ENCODE measurements around the gene CPSF4L. TPM values are rescaled to one million over a fixed set of nuclear protein-coding genes. Genes with fewer than 3 reads are reported as not detected.

The CPSF4L gene
- total and polyA plus RNA-seq, 8 donors, result 0.20 to 0.73 (median 0.33) TPM; not detected in 2

DNA sequence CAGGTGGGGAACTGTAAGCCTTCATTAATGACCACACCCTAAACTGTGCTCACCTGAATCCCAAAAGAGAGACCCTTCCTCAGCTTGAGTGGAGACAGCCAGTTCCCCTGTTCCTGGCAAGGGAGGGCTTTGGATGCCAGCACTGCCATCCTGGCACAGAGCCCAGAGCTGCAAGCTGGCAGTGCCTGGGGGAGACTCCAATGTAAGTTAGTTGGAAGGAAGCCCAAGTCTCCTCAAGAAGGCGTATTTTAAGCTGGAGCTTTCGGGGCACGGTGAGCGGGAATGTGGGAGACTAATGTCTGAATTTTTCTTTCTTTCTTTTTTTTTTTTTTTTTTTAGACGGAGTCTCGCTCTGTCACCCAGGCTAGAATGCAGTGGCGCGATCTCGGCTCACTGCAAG lies 45.5 kb upstream of the CPSF4L start:
- Histone ChIP-seq H3K4me3 (no peak overlapping the region), H3K27me3 (no peaks in the 10 kb centered on the region), H3K27ac (peak overlapping the region; percentile 84 to 97), H3K4me1 (peaks cover 54 to 78% of the 10 kb centered on the region in 2 donors), H3K36me3 (no peaks in the 10 kb centered on the region), H3K9me3 (no peaks in the 10 kb centered on the region)
- TF ChIP-seq, protein P1, sequence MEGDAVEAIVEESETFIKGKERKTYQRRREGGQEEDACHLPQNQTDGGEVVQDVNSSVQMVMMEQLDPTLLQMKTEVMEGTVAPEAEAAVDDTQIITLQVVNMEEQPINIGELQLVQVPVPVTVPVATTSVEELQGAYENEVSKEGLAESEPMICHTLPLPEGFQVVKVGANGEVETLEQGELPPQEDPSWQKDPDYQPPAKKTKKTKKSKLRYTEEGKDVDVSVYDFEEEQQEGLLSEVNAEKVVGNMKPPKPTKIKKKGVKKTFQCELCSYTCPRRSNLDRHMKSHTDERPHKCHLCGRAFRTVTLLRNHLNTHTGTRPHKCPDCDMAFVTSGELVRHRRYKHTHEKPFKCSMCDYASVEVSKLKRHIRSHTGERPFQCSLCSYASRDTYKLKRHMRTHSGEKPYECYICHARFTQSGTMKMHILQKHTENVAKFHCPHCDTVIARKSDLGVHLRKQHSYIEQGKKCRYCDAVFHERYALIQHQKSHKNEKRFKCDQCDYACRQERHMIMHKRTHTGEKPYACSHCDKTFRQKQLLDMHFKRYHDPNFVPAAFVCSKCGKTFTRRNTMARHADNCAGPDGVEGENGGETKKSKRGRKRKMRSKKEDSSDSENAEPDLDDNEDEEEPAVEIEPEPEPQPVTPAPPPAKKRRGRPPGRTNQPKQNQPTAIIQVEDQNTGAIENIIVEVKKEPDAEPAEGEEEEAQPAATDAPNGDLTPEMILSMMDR (IDR thresholded peaks at IDR 0.05), result no peak
- ATAC-seq (no peak), DNase-seq (peak in 1 of 4 donors; percentile 48)
- intact Hi-C loops (cut with DNase I), result no loop called here

- Histone ChIP-seq H3K4me1 (peaks cover 54 to 88% of the 10 kb centered on the region in 2 donors), H3K27me3 (no peaks in the 10 kb centered on the region), H3K9me3 (no peaks in the 10 kb centered on the region), H3K36me3 (no peaks in the 10 kb centered on the region), H3K4me3 (peak overlapping the region in 1 of 2 donors; percentile 30), H3K27ac (peak overlapping the region; percentile 84 to 97)
- intact Hi-C loops (cut with DNase I), result no loop called here
- no peak for DNase-seq
- no peak for ATAC-seq
- TF ChIP-seq, protein P1 (IDR thresholded peaks at IDR 0.05), result no peak
Measured at GRCh38 chr17:73305845-73306836, 44.5 kb upstream of the CPSF4L start.

DNA sequence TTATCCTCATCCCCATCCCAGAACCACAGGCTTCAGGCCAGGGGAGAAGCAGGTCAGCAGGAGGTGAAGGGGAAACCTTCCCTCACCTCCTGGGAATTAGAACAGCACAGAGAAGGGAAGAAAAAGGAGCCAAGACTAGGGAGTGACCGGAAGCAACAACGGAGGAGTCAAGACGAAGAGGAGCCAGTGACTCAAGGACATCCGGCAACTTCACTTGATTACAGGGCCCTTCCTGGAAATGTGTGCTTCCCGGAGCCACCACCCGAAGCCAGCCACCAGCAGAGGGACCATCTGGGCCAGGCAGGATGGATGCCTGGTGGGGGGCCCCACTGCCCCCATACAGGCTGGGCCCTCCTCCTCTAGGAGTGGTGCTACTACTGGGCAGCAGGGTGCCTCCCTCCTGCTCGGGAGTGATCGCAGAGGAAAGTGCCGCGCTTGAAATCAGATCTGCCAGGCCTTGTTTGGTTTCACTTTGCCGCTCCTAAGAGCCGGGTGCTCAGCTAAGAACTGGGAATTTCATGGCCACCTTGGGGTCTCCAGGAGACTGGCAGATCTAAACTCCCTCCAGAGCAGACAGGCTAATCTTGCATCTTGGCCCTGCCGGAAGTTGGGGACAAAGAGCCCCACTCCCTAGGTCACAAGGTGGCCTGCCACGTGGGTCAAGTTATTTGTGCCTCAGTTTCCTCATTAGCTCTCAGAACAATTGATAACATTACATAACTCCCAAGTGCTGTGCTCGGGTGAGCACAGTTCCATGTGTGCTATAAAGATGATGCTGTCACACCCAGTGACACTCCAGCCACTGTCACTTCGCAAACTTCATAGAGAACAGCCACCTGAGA lies 43.5 kb upstream of the CPSF4L start:
- no peaks in the 10 kb centered on the region for H3K27me3 ChIP-seq
- TF ChIP-seq, protein P1 (IDR thresholded peaks at IDR 0.05), result peak; percentile 20 to 28
- intact Hi-C loops (cut with DNase I), result no loop called here
- no peaks in the 10 kb centered on the region for H3K9me3 ChIP-seq
- ATAC-seq, result peak; percentile 26
- peak overlapping the region; percentile 13 to 30 for H3K4me3 ChIP-seq
- peak overlapping the region; percentile 84 to 97 for H3K27ac ChIP-seq
- no peaks in the 10 kb centered on the region for H3K36me3 ChIP-seq
- peaks cover 57 to 95% of the 10 kb centered on the region in 2 donors for H3K4me1 ChIP-seq
- DNase-seq, result peak; percentile 54 to 84 (median 64)

DNA sequence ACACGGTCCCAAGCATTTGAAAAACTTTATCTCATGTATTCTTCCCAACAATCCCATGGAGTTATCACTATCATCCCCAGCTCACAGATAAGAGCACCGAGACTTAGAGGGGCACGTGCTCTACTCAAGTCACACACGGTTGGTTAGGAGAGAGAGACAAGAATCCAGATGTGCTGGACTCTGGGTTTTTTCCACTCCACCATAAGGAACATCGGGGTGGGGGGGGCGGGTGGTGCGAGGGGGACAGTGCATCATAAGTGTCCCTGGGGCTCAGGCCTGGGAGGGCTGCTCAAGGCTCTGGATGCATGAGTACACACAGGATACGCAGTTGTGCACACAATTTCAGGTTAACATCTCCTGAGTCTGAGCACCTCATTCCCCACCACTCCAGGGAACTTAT lies 42.8 kb upstream of the CPSF4L start:
- Histone ChIP-seq H3K27ac (peak overlapping the region; percentile 84 to 97), H3K4me3 (peak overlapping the region in 1 of 2 donors; percentile 30), H3K27me3 (no peaks in the 10 kb centered on the region), H3K36me3 (no peaks in the 10 kb centered on the region), H3K4me1 (peaks cover 54 to 95% of the 10 kb centered on the region in 2 donors), H3K9me3 (no peaks in the 10 kb centered on the region)
- DNase-seq (no peak), ATAC-seq (no peak)
- TF ChIP-seq, protein P1 (IDR thresholded peaks at IDR 0.05), result no peak
- intact Hi-C loops (cut with DNase I), result no loop called here
